HAP-1 (cell line): ENCODE measurements around the gene HNRNPUL2.
A peak's percentile ranks its signal among the peaks of the same experiment; 100 is the strongest.

ENCODE experiments used
- DNase-seq, 2 experiments: peaks; one replicate each; pipeline ENCODE4 v3.0.0-alpha.2; 2016 to 2020; ENCODE audit warnings: low spot score in 2 of 2
- H3K27me3 ChIP-seq: fragments of 250-450 bp; sonication (Bioruptor Pico); 2 replicates; pipeline ENCODE4 v1.5.1; 2020; ENCODE audit warnings: low read depth, mild to moderate bottlenecking, moderate library complexity
- H3K36me3 ChIP-seq: fragments of 250-450 bp; sonication (Bioruptor Pico); replicated peaks from 2 replicates; pipeline ENCODE4 v1.5.1; 2020; ENCODE audit warnings: mild to moderate bottlenecking
- H3K4me1 ChIP-seq: fragments of 250-450 bp; sonication (Bioruptor Pico); 2 replicates; pipeline ENCODE4 v1.5.1; 2020; ENCODE audit warnings: mild to moderate bottlenecking
- H3K4me3 ChIP-seq: fragments of 250-450 bp; sonication (Bioruptor Pico); 2 replicates; pipeline ENCODE4 v1.5.1; 2020; ENCODE audit warnings: mild to moderate bottlenecking, moderate library complexity
- H3K9me3 ChIP-seq: fragments of 250-450 bp; sonication (Bioruptor Pico); 2 replicates; pipeline ENCODE4 v1.5.1; 2020; ENCODE audit warnings: mild to moderate bottlenecking, moderate library complexity
- in situ Hi-C: fragments of 300-500 bp; cut with MboI; formaldehyde crosslinking; loops from 3 replicates; pipeline ENCODE4 v1.14.3; 2020; ENCODE audit warnings: low sequenced_read_pairs, inconsistent platforms, mixed read lengths

Gene HNRNPUL2

DNA sequence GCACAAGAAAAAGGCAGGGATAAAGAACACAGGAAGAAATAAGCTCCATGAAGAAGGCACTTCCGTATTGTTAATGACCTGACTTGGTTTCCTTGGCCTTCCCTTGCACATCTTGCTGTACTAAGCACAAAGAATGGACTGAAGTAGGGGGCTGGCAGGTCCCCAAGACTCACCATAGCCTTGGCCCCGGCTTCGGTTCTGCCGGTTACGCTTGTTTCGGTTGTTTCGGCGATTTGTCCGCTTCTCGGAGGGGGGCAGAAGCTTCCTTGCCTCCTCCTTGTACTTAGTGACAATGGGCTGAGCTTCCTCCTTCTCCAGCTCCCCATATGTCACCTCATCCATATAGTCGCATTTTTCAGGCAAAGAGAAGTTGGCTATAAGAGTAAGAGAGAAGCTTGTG is 10.4 kb downstream of the HNRNPUL2 start:
- Histone ChIP-seq H3K9me3 (no peaks in the 10 kb centered on the region), H3K27me3 (no peaks in the 10 kb centered on the region), H3K4me3 (no peak overlapping the region), H3K36me3 (peaks cover 90% of the 10 kb centered on the region), H3K4me1 (no peaks in the 10 kb centered on the region)
- in situ Hi-C loops: no loop called here
- no peak for DNase-seq

DNA sequence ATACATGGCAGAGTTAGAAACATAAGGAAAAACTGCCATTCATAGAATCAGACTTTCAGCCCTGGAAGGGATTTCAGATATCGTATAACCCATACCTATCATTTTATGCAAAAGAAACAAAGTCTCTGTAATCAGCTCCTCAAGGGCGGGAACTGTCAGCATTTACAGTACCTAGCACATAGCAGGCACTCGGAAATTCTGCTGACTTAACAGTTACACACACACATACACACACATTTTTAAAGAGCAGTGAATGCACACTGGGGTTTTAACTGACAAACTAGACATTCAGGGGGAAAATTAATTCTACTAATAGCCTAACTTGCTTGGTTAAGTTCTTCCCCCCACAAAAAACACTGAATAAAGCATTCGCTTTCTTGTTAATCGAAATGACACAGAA is 11.1 kb downstream of the HNRNPUL2 start:
- Histone ChIP-seq H3K4me1 (no peaks in the 10 kb centered on the region), H3K27me3 (no peaks in the 10 kb centered on the region), H3K36me3 (peaks cover 90% of the 10 kb centered on the region), H3K4me3 (no peak overlapping the region), H3K9me3 (no peaks in the 10 kb centered on the region)
- in situ Hi-C loops: no loop called here
- DNase-seq: no peak

DNA sequence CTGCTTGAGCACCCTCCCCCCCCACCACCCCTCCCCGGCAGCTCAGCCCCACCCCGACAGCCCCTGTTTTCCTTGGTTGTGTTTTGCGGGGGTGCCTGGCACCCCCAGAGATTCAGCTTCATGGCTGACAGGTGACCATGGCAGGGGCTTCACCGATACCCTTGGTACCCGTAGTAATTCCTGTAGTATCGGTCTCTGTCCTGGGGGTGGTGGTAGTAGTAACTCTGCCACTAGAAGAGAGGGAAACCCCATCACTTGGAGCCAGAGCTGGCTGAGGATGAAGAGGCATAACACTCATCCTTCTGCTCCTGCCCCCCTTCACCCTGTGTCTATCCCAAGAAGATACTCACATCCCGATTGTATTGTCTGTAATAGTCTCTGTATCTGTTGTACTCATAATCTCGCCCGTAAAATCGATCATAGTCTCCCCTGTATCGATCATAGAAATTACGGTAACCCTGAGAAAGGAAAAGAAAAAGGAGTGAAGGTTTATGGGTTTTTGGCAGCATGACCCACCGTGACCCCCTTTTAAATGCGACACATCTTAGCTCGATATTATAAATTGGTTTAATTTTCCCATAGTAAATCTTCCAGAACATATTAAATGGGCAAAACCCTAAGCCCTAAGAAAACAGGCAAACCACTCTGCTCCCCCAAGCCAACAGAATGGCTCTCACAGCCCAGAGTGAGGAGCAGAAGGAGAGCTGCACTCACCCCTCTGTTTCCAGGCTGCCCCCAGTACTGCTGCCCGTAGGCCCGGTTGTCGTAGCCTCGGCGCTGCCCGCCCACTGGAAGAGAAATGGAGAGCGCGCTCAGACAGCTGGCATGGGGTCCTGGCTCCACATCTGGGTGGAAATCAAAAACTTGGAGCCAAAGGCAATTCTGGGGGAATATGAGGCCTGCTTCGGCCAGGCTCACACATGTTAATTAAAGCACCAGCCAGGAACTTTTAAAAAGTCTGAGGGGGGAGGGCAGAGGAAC is 11.8 kb downstream of the HNRNPUL2 start:
- peaks cover 93% of the 10 kb centered on the region for H3K36me3 ChIP-seq
- in situ Hi-C loops: no loop called here
- H3K4me3 ChIP-seq: no peak overlapping the region
- H3K4me1 ChIP-seq: no peaks in the 10 kb centered on the region
- no peak for DNase-seq
- H3K9me3 ChIP-seq: no peaks in the 10 kb centered on the region
- no peaks in the 10 kb centered on the region for H3K27me3 ChIP-seq

DNA sequence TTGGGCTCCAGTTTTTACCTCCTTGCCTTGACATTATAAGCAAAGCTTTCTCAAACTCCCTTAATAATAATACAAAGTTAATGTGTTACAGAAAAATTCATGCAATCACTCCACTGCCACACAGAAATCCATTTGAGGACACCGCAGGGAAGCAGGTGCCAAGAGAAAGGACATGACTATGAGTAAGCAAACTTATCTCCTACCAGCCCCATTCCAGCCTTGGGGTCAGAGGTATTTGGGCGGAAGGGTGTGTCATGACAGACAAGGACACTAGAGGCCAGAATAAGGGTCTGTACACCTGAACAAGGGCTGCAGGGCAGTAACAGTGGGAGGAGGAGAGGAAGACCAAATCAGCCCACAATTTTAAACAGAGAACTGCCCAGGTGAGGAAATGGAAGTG is 13.9 kb downstream of the HNRNPUL2 start:
- in situ Hi-C loops: no loop called here

DNA sequence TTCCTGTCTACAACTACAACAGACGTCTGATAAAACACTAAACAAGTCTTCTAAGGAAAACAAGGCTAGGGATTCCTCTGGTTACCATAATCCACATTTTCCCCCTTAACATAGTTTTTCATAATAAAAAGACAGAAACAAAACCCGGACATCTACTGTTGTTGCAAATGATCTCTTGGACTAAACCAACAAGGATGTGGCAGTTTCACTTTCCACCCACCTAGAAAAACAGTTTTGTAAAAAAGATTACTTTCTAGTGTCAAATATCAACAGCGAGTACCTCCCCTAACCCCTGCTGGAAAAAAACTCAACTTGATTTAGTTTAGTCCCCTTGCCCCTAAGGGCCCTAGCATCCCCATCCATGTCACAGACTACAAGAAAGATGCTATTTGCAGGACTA is 14.4 kb downstream of the HNRNPUL2 start:
- Histone ChIP-seq H3K4me3 (no peak overlapping the region), H3K4me1 (no peaks in the 10 kb centered on the region), H3K27me3 (no peaks in the 10 kb centered on the region), H3K9me3 (no peaks in the 10 kb centered on the region), H3K36me3 (peaks cover 94% of the 10 kb centered on the region)
- in situ Hi-C loops: no loop called here
- no peak for DNase-seq

More for the DNA sequence above, 13.9 kb downstream of the HNRNPUL2 start:
- Histone ChIP-seq H3K9me3 (no peaks in the 10 kb centered on the region), H3K4me3 (no peak overlapping the region), H3K36me3 (peaks cover 94% of the 10 kb centered on the region), H3K4me1 (no peaks in the 10 kb centered on the region), H3K27me3 (no peaks in the 10 kb centered on the region)
- no peak for DNase-seq

DNA sequence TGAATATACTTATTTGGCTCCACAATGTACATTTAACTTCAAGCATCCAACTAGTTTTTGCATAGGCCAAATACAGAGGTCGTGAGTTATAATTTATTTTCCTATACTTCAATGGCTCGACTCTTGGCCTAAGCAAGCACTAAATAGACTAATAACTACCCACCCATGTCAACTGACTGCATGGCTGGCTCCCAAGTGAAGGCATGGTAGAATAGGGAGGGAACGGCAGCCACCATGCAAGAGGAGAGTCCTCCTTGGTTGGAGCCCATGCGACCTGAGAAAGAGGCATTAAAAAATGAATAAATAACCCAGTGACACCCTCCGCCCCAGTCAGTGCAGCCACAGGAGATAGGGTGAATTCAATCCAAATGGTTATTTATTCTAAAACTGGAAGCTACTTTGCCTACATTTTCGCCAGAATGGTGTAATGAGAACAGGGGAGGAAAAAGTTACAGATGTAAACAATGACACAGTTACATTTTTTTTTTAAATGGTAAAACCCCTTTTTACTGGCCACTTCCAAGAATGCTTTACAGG is 14.9 kb downstream of the HNRNPUL2 start:
- Histone ChIP-seq H3K4me1 (no peaks in the 10 kb centered on the region), H3K9me3 (no peaks in the 10 kb centered on the region), H3K36me3 (peaks cover 94% of the 10 kb centered on the region), H3K4me3 (no peak overlapping the region), H3K27me3 (no peaks in the 10 kb centered on the region)
- no peak for DNase-seq
- in situ Hi-C loops: no loop called here

DNA sequence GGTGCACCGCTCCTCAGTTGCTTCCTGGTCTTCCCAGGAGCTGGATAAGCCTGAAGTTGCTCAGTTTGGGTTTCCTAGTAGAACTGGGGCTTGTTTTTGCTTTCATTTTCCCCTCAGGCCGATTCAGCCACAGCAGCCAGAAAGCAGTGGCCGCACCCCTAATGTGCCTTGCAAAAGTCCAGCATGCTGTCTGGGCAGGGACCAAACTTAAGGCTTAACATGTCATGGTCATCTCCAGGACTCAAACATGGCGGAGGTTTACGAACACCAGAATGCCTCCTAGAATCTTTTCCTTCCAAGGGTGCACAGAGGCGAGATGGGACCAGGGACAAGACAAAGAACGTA is 17.3 kb downstream of the HNRNPUL2 start:
- Histone ChIP-seq H3K4me3 (no peak overlapping the region), H3K36me3 (peaks cover 85% of the 10 kb centered on the region), H3K9me3 (no peaks in the 10 kb centered on the region), H3K4me1 (peaks cover 11% of the 10 kb centered on the region), H3K27me3 (no peaks in the 10 kb centered on the region)
- DNase-seq: no peak
- in situ Hi-C loops: no loop called here

DNA sequence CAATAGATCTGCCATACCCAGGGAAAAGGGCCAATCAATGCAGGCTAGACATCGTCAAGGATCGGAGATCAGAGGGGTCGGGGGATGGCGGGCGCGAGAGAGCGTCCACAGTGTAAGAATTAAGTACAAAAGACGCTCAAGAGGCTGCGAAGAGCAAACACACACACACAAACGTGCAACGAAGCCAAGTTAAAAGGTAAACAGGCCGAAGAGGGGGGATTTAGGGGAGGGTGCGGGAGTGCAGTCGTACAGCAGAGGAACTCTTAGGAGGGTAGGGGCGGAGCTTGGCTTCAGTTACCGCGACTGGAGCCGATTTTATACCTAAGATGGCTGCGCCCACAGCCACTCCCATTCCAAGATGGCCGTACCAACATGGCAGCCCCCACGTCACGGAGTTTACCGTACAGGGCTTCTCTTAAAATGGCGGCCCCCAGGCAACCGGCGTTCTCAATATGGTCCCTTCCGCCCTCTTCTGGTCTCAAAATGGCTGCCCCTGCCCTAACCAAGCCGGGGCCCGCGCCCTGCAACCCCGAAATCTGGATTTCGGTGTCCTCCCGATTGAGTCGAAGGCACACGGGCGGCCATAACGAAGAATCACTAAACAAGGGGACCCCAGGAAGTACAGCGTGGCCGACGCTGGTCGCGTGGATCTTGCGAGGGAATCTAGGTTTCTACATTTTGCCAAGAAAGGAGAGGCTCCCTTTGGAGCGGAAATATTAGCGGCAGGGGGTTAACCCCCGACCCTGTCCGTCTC is 17.8 kb downstream of the HNRNPUL2 start:
- no peaks in the 10 kb centered on the region for H3K9me3 ChIP-seq
- H3K4me3 ChIP-seq: no peak overlapping the region
- peaks cover 11% of the 10 kb centered on the region for H3K4me1 ChIP-seq
- H3K27me3 ChIP-seq: no peaks in the 10 kb centered on the region
- no peak for DNase-seq
- in situ Hi-C loops: no loop called here
- peaks cover 85% of the 10 kb centered on the region for H3K36me3 ChIP-seq

DNA sequence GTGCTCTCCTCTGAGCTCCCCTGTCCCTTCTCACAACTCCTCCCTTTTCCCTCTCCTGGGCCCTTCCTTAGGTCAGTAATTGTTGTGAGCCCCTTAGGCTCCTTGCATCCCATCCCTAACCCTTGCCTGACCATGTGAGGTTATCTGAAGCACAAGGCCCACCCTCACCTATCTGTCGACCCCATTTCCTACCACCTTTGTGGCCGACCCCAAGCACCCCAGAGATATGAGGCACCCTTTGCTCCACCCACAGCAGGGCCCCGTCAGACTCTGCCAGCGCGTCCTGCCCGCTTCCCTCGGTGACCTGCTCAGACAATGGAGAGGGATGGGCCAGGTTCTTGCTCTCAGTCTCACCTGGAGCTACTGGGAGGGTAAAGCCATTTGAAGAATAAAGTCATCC is 18.5 kb downstream of the HNRNPUL2 start:
- in situ Hi-C loops: no loop called here
- no peak for DNase-seq
- Histone ChIP-seq H3K4me3 (no peak overlapping the region), H3K9me3 (no peaks in the 10 kb centered on the region), H3K36me3 (peaks cover 81% of the 10 kb centered on the region), H3K27me3 (no peaks in the 10 kb centered on the region), H3K4me1 (peaks cover 11% of the 10 kb centered on the region)

DNA sequence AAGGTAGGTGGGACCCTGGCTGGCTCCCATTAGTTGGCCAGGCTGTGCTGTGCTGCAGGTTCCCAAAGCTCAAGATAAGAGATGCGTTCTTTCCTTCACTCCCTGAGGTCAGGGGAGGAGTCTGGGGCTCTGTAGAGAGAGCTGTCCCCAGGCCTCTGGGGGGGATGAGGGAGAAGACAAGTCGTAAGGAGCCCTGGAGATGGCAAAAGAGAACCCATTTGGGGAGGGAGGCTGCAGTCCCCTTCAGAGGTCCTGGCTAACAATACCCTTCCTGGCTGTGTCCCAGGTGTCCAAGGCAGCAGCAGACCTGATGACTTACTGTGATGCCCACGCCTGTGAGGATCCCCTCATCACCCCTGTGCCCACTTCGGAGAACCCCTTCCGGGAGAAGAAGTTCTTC is 18.9 kb downstream of the HNRNPUL2 start:
- no peaks in the 10 kb centered on the region for H3K27me3 ChIP-seq
- H3K36me3 ChIP-seq: peaks cover 81% of the 10 kb centered on the region
- peaks cover 11% of the 10 kb centered on the region for H3K4me1 ChIP-seq
- no peak overlapping the region for H3K4me3 ChIP-seq
- no peaks in the 10 kb centered on the region for H3K9me3 ChIP-seq
- no peak for DNase-seq
- in situ Hi-C loops: no loop called here

DNA sequence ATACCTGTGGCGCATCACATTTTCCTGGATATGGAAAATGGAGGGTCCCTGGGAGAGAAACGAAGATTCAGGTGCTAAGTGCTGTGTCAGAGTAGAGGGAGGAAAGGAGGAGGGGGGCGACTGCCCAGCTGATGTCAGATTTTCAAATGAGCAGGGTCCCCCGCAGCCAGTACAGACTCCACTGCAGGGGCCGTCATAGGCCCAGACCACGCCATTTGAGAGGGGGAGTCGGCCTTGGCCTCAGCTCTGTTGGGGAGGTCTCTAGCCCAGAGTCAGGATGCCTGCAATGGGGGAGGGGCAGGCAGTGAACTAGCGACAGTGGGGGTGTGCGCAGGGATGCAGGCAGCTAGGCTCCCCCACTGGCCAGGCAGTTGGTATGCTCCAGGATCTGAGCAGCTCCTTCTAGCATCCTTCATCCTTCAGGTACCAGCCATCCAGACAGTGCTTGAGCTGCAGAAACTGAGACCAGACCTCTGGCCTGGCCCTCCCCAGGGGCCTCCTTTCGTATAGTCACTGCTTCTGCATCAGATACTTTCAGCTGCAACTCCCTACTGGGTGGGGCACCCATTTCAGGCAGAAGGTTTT is 19.9 kb downstream of the HNRNPUL2 start, which contains the start of the genes BSCL2 and GNG3:
BSCL2 (minus strand) TSS at position 148 of the 585 bp plus-strand sequence. CDS start 229 bp downstream, outside the sequence.
GNG3 (plus strand) TSS at position 400 of the 585 bp plus-strand sequence. CDS start 620 bp downstream, outside the sequence.
- Histone ChIP-seq H3K27me3 (no peaks in the 10 kb centered on the region), H3K36me3 (peaks cover 73% of the 10 kb centered on the region), H3K4me1 (peaks cover 11% of the 10 kb centered on the region), H3K4me3 (peak within 1 kb of the TSS; percentile 68), H3K9me3 (no peaks in the 10 kb centered on the region)
- in situ Hi-C loops: no loop called here
- peak in 1 of 2 experiments; percentile 51 for DNase-seq

DNA sequence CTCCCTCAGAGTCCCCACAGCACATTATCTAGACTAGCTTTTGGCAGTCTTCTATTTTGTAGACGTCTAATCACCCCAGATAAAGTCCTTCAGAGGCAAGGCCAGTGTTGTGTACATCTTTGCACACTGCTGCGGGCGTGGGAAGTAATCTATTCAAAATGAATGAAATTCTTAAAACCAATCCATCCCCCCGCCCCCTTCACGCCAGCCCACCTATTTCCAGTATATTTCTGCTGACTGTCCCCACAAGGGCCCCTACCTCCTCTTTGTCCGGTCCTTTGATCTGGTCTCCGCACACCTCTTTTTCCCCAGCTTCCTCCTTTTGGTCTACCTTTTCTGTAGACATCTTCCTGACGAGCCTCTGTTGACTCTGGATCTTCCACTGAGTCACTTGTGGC is 20.4 kb downstream of the HNRNPUL2 start:
- Histone ChIP-seq H3K4me3 (no peak overlapping the region), H3K36me3 (peaks cover 73% of the 10 kb centered on the region), H3K9me3 (no peaks in the 10 kb centered on the region), H3K4me1 (peaks cover 11% of the 10 kb centered on the region), H3K27me3 (no peaks in the 10 kb centered on the region)
- DNase-seq: no peak
- in situ Hi-C loops: no loop called here
